BLaER1 (cell line): ENCODE results near the gene ERMP1.

Experiments used
- H3K27ac ChIP-seq: shearing (Covaris generic); formaldehyde crosslinking; 2 replicates; pipeline ENCODE4 v1.8.1; 2022
- H3K27me3 ChIP-seq: shearing (Covaris generic); formaldehyde crosslinking; 2 replicates; pipeline ENCODE4 v1.8.1; 2022
- H3K36me3 ChIP-seq: shearing (Covaris generic); formaldehyde crosslinking; 2 replicates; pipeline ENCODE4 v1.8.1; 2022
- H3K4me1 ChIP-seq: shearing (Covaris generic); formaldehyde crosslinking; 2 replicates; pipeline ENCODE4 v1.8.1; 2022
- H3K4me2 ChIP-seq: shearing (Covaris generic); formaldehyde crosslinking; 2 replicates; pipeline ENCODE4 v1.8.1; 2022
- H3K4me3 ChIP-seq: shearing (Covaris generic); formaldehyde crosslinking; 2 replicates; pipeline ENCODE4 v1.8.1; 2022
- H3K9ac ChIP-seq: shearing (Covaris generic); formaldehyde crosslinking; 2 replicates; pipeline ENCODE4 v1.8.1; 2022
- H3K9me3 ChIP-seq: shearing (Covaris generic); formaldehyde crosslinking; 2 replicates; pipeline ENCODE4 v1.8.1; 2022
- H4K20me1 ChIP-seq: shearing (Covaris generic); formaldehyde crosslinking; 2 replicates; pipeline ENCODE4 v1.8.1; 2022
- Cebpa-rat ChIP-seq: shearing (Covaris generic); IDR thresholded peaks from 2 replicates; pipeline ENCODE4 v1.8.1; 2022

The ERMP1 gene

DNA sequence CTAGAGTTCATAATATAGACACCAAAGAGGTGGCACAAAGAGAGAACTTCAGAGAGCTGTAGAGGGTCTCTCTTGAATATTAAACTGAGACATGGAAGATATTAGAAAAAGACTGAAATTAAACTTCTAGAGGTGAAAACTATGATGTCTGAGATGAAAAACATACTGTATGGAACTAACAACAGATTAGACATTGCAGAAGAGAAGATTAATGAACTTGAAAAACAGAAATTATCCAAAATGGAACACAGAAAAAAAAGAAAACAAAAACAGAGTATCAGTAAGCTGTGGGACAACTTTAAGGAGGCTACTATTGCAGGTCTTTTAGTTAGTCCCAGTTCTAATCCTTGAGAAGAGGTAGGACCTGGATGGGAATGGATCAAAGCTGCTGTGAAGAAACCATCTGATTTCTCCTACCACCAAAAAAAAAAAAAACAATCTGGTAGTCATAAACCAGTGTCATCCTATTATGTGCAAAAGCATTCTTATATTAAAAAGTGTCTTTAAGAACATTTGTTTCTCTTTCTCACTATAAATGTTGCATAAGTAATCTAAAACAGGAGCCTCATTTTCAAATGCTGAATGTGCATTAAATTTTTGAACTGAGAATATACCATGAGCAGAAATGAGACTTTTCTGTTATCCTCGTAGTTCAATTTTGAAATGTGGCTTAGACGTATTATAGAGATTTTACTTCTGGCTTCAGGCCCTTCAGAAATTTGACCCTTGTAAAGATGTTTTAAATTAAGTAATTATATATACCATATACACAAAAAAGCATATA lies 96.2 kb downstream of the ERMP1 start:
- TF ChIP-seq Cebpa-rat: no peak
- peaks cover under 1% of the 10 kb centered on the region; the same call in 1 of the 2 replicates for H4K20me1 ChIP-seq
- H3K4me3 ChIP-seq: no peak overlapping the region
- no peak overlapping the region for H3K9ac ChIP-seq
- H3K27me3 ChIP-seq: no peaks in the 10 kb centered on the region
- H3K9me3 ChIP-seq: no peaks in the 10 kb centered on the region
- no peak overlapping the region for H3K4me2 ChIP-seq
- no peaks in the 10 kb centered on the region for H3K4me1 ChIP-seq
- H3K36me3 ChIP-seq: peaks cover 75% of the 10 kb centered on the region
- H3K27ac ChIP-seq: no peak overlapping the region

DNA sequence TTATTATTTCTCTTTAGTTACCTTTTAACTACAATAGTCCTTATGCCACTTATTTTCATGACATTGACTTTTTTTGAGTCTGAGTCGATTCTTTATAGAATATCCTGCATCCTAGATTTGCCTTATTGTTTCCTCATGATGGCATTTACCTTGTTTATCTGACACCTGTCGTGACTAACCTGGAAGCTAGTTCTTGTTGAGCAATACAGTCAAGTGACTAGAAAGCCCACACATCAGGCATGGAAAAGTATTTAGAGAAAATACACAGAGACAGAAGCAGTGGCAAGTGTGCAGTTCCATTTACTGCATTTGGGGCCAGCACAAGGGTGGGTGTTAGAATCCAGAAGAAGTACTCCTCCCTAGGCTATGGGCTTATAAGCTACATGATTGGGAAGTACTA lies 97.8 kb downstream of the ERMP1 start:
- Histone ChIP-seq H3K27me3 (no peaks in the 10 kb centered on the region), H3K4me3 (no peak overlapping the region), H3K4me2 (no peak overlapping the region), H3K27ac (no peak overlapping the region), H3K9me3 (no peaks in the 10 kb centered on the region), H4K20me1 (peaks cover 12% of the 10 kb centered on the region; the same call in 1 of the 2 replicates), H3K36me3 (peaks cover 72% of the 10 kb centered on the region), H3K9ac (no peak overlapping the region), H3K4me1 (no peaks in the 10 kb centered on the region)
- TF ChIP-seq Cebpa-rat: no peak
